Neuron (in vitro differentiated cells): Measurements from ENCODE around the gene NDUFS4.
"Not testable (repeated sequence)": the region's sequence is repeated elsewhere in the genome, so short reads cannot be mapped to it uniquely, and the experiment has no call there.

Source experiments
- H2AFZ ChIP-seq: one replicate; pipeline ENCODE4 v1.6.1; 2013; ENCODE audit warnings: low read depth, mild to moderate bottlenecking, inconsistent platforms, low read length, moderate library complexity
- H3K27me3 ChIP-seq: one replicate; pipeline ENCODE4 v1.6.1; 2013; ENCODE audit warnings: low read length; ENCODE audit not compliant: insufficient read depth
- H3K36me3 ChIP-seq: one replicate; pipeline ENCODE4 v1.6.1; 2013; ENCODE audit warnings: low read length; ENCODE audit not compliant: insufficient read depth
- H3K4me1 ChIP-seq: one replicate; pipeline ENCODE4 v1.6.1; 2013; ENCODE audit warnings: low read length; ENCODE audit not compliant: insufficient read depth
- H3K4me3 ChIP-seq: 2 replicates; pipeline ENCODE4 v1.5.1; 2013; ENCODE audit warnings: mild to moderate bottlenecking, low read length, moderate library complexity
- H3K9me3 ChIP-seq: one replicate; pipeline ENCODE4 v1.6.1; 2013; ENCODE audit warnings: low read length

The NDUFS4 gene

GRCh38 chr5:53631251-53631650, 70.8 kb downstream of the NDUFS4 start:
- Histone ChIP-seq H2AFZ (no peak overlapping the region), H3K36me3 (peaks cover 2% of the 10 kb centered on the region), H3K4me3 (no peak overlapping the region), H3K9me3 (peaks cover 6% of the 10 kb centered on the region), H3K27me3 (no peaks in the 10 kb centered on the region), H3K4me1 (peaks cover 9% of the 10 kb centered on the region)

GRCh38 chr5:53642061-53642460, 81.6 kb downstream of the NDUFS4 start:
- H2AFZ ChIP-seq = no peak overlapping the region
- H3K9me3 ChIP-seq = no peaks in the 10 kb centered on the region
- H3K27me3 ChIP-seq = no peaks in the 10 kb centered on the region
- peaks cover 25% of the 10 kb centered on the region for H3K4me1 ChIP-seq
- H3K4me3 ChIP-seq = no peak overlapping the region
- peaks cover 3% of the 10 kb centered on the region for H3K36me3 ChIP-seq

GRCh38 chr5:53643445-53643844, 83.0 kb downstream of the NDUFS4 start:
- peaks cover 6% of the 10 kb centered on the region for H3K36me3 ChIP-seq
- H3K4me1 ChIP-seq = peaks cover 25% of the 10 kb centered on the region
- H3K4me3 ChIP-seq = no peak overlapping the region
- no peak overlapping the region for H2AFZ ChIP-seq
- no peaks in the 10 kb centered on the region for H3K9me3 ChIP-seq
- no peaks in the 10 kb centered on the region for H3K27me3 ChIP-seq

- Histone ChIP-seq H3K27me3 (no peaks in the 10 kb centered on the region), H3K9me3 (peaks cover 3% of the 10 kb centered on the region), H3K4me1 (peaks cover 25% of the 10 kb centered on the region), H3K4me3 (no peak overlapping the region), H3K36me3 (peaks cover 12% of the 10 kb centered on the region), H2AFZ (no peak overlapping the region)
These were observed 84.6 kb downstream of the NDUFS4 start for GRCh38 chr5:53645078-53645477.

- Histone ChIP-seq H2AFZ (no peak overlapping the region), H3K4me3 (no peak overlapping the region), H3K4me1 (peaks cover 2% of the 10 kb centered on the region), H3K27me3 (no peaks in the 10 kb centered on the region), H3K36me3 (peaks cover 11% of the 10 kb centered on the region), H3K9me3 (peaks cover 7% of the 10 kb centered on the region)
These were observed 88.9 kb downstream of the NDUFS4 start for GRCh38 chr5:53649352-53649751.

GRCh38 chr5:53660573-53660972, 100.1 kb downstream of the NDUFS4 start:
- not testable (repeated sequence) for H3K4me3 ChIP-seq, H3K9me3 ChIP-seq, H3K36me3 ChIP-seq, H3K27me3 ChIP-seq, H3K4me1 ChIP-seq, H2AFZ ChIP-seq

GRCh38 chr5:53665313-53665712, 104.9 kb downstream of the NDUFS4 start:
- not testable (repeated sequence) for H3K36me3 ChIP-seq, H3K9me3 ChIP-seq, H2AFZ ChIP-seq, H3K27me3 ChIP-seq, H3K4me1 ChIP-seq, H3K4me3 ChIP-seq

- Histone ChIP-seq H2AFZ (no peak overlapping the region), H3K36me3 (peaks cover 6% of the 10 kb centered on the region), H3K9me3 (peaks cover 4% of the 10 kb centered on the region), H3K4me1 (no peaks in the 10 kb centered on the region), H3K27me3 (no peaks in the 10 kb centered on the region), H3K4me3 (no peak overlapping the region)
These were observed 107.2 kb downstream of the NDUFS4 start for GRCh38 chr5:53667621-53668020.

- peaks cover 6% of the 10 kb centered on the region for H3K36me3 ChIP-seq
- H3K4me3 ChIP-seq = no peak overlapping the region
- H3K27me3 ChIP-seq = no peaks in the 10 kb centered on the region
- H2AFZ ChIP-seq = no peak overlapping the region
- no peaks in the 10 kb centered on the region for H3K9me3 ChIP-seq
- H3K4me1 ChIP-seq = no peaks in the 10 kb centered on the region
These were observed 111.0 kb downstream of the NDUFS4 start for GRCh38 chr5:53671447-53671846.

- Histone ChIP-seq H3K4me1 (no peaks in the 10 kb centered on the region), H2AFZ (no peak overlapping the region)
These were observed 113.7 kb downstream of the NDUFS4 start for GRCh38 chr5:53674121-53674520.

GRCh38 chr5:53677632-53678031, 117.2 kb downstream of the NDUFS4 start:
- no peaks in the 10 kb centered on the region for H3K4me1 ChIP-seq
- H2AFZ ChIP-seq = no peak overlapping the region
- no peaks in the 10 kb centered on the region for H3K27me3 ChIP-seq
- H3K36me3 ChIP-seq = peaks cover 8% of the 10 kb centered on the region
- H3K9me3 ChIP-seq = no peaks in the 10 kb centered on the region
- no peak overlapping the region for H3K4me3 ChIP-seq

More at GRCh38 chr5:53674121-53674520, 113.7 kb downstream of the NDUFS4 start:
- no peak overlapping the region for H3K4me3 ChIP-seq
- no peaks in the 10 kb centered on the region for H3K9me3 ChIP-seq
- H3K27me3 ChIP-seq = no peaks in the 10 kb centered on the region
- H3K36me3 ChIP-seq = peaks cover 2% of the 10 kb centered on the region

GRCh38 chr5:53678981-53679660, 118.7 kb downstream of the NDUFS4 start:
- Histone ChIP-seq H3K9me3 (no peaks in the 10 kb centered on the region), H2AFZ (no peak overlapping the region), H3K4me1 (no peaks in the 10 kb centered on the region), H3K4me3 (no peak overlapping the region), H3K36me3 (peaks cover 15% of the 10 kb centered on the region), H3K27me3 (no peaks in the 10 kb centered on the region)

GRCh38 chr5:53681079-53681478, 120.6 kb downstream of the NDUFS4 start:
- H3K36me3 ChIP-seq = peaks cover 15% of the 10 kb centered on the region
- no peak overlapping the region for H2AFZ ChIP-seq
- no peaks in the 10 kb centered on the region for H3K4me1 ChIP-seq
- H3K27me3 ChIP-seq = no peaks in the 10 kb centered on the region
- no peaks in the 10 kb centered on the region for H3K9me3 ChIP-seq
- H3K4me3 ChIP-seq = no peak overlapping the region

- Histone ChIP-seq H3K27me3 (no peaks in the 10 kb centered on the region), H2AFZ (no peak overlapping the region), H3K4me1 (no peaks in the 10 kb centered on the region), H3K36me3 (no peaks in the 10 kb centered on the region), H3K9me3 (peaks cover 7% of the 10 kb centered on the region), H3K4me3 (no peak overlapping the region)
These were observed 130.6 kb downstream of the NDUFS4 start for GRCh38 chr5:53691014-53691413.
